Kidney (tissue), 14 donors: Measurements from ENCODE around the gene JMJD7. TPM values are rescaled to one million over a fixed set of nuclear protein-coding genes. Genes with fewer than 3 reads are reported as not detected.

ENCODE experiments used
- DNase-seq, 5 donors: peaks; one replicate each; pipeline ENCODE4 v3.0.0-alpha.2; 2013 to 2020
- FAIRE-seq: peaks from 2 replicates; lab custom pipeline; 2012; peaks lifted over from hg19 to GRCh38; lab: Jason Lieb, UNC
- H3K27ac ChIP-seq, 2 donors: one replicate each; pipeline ENCODE4 v1.7.0; 2013; ENCODE audit warnings: low read depth in 2 of 2, low read length in 2 of 2, inconsistent platforms in 1 of 2
- H3K27me3 ChIP-seq: one replicate; pipeline ENCODE4 v1.7.1; 2013; ENCODE audit warnings: low read length, inconsistent platforms; ENCODE audit not compliant: control insufficient read depth, insufficient read depth
- H3K36me3 ChIP-seq, 3 donors: one replicate each; pipeline versions ENCODE4 v1.7.0 to v1.7.1; 2013; ENCODE audit warnings: low read length in 3 of 3, control low read depth in 1 of 3, inconsistent platforms in 1 of 3; ENCODE audit not compliant: insufficient read depth in 3 of 3, control insufficient read depth in 2 of 3
- H3K4me1 ChIP-seq, 3 donors: one replicate each; pipeline versions ENCODE4 v1.7.0 to v1.7.1; 2013; ENCODE audit warnings: low read length in 3 of 3, inconsistent platforms in 1 of 3, low read depth in 1 of 3; ENCODE audit not compliant: control insufficient read depth in 2 of 3, insufficient read depth in 2 of 3
- H3K4me3 ChIP-seq, 3 donors: one replicate each; pipeline versions ENCODE4 v1.7.0 to v1.8.1; 2013; ENCODE audit warnings: low read length in 3 of 3, control low read depth in 1 of 3, inconsistent platforms in 1 of 3
- H3K9ac ChIP-seq, 3 donors: one replicate each; pipeline versions ENCODE4 v1.7.0 to v1.7.1; 2013; ENCODE audit warnings: low read length in 3 of 3, control low read depth in 1 of 3, inconsistent platforms in 1 of 3
- H3K9me3 ChIP-seq, 3 donors: one replicate each; pipeline versions ENCODE4 v1.7.0 to v1.7.1; 2013; ENCODE audit warnings: low read length in 3 of 3, control low read depth in 1 of 3, inconsistent platforms in 1 of 3; ENCODE audit not compliant: control insufficient read depth in 2 of 3, insufficient read depth in 1 of 3
- CTCF ChIP-seq: IDR thresholded peaks from 3 replicates; pipeline ENCODE4 v1.5.1; 2012; ENCODE audit warnings: mild to moderate bottlenecking, moderate library complexity, borderline replicate concordance; ENCODE audit not compliant: insufficient read depth; ENCODE audit errors: extremely low read depth
- intact Hi-C: fragments of 100-400 bp; cut with DNase I; formaldehyde crosslinking; loops from one replicate; pipeline ENCODE4 v1.11.1; 2022
- polyA plus RNA-seq: library from polyadenylated mRNA; stranded (reverse); fragments of 350-450 nt; fragmentation: Illumina TruSeq; extraction: RNeasy Lipid Tissue Mini Kit (QIAGEN cat#74804); gene quantifications from one replicate; pipeline ENCODE4 v1.2.3, GENCODE V29; 2014; ENCODE audit warnings: low read depth, low replicate concordance; ENCODE audit not compliant: insufficient read depth
- total RNA-seq: library from RNA; stranded (reverse); fragmentation: NEBNext Ultra II Directional; extraction: Animal tissue kit (Norgen Biotek cat#: 25700); gene quantifications from one replicate; pipeline ENCODE4 v1.2.1, GENCODE V29; 2021
- donor health status: control.
- donor health status: control.
- donor health status: control.
- donor health status: control.
- donor health status: control.
- donor health status: DM: yes; HTN: yes; CAD: no.
- donor health status: Normal renal cell carcinoma (clear cell type).

The JMJD7 gene
- total and polyA plus RNA-seq, 2 donors from 2014 or later = 16.2 to 17.6 TPM

- intact Hi-C loops = loop anchor here (5.0 kb wide), 1 partner anchor 42 kb away; the partner anchor contains the start of gene MAPKBP1
Observed at GRCh38 chr15:41814534-41814933, 13.4 kb upstream of the JMJD7 start.

GRCh38 chr15:41816788-41817187 lies 11.1 kb upstream of the JMJD7 start:
- DNase-seq (no peak), FAIRE-seq (no peak)
- no peak for TF ChIP-seq CTCF

More at GRCh38 chr15:41814534-41814933, 13.4 kb upstream of the JMJD7 start:
- Histone ChIP-seq H3K4me3 (no peak overlapping the region), H3K27ac (no peak overlapping the region), H3K9ac (no peak overlapping the region), H3K27me3 (no peaks in the 10 kb centered on the region), H3K9me3 (no peaks in the 10 kb centered on the region), H3K36me3 (peaks cover 2 to 26% (median 24%) of the 10 kb centered on the region in 3 donors), H3K4me1 (no peaks in the 10 kb centered on the region)
- FAIRE-seq (no peak), DNase-seq (no peak)
- no peak for TF ChIP-seq CTCF

GRCh38 chr15:41817327-41817726 lies 10.6 kb upstream of the JMJD7 start:
- no peak overlapping the region for H3K9ac ChIP-seq
- TF ChIP-seq CTCF = no peak
- FAIRE-seq = no peak
- H3K27me3 ChIP-seq = no peaks in the 10 kb centered on the region
- H3K27ac ChIP-seq = no peak overlapping the region
- intact Hi-C loops = no loop called here
- peaks cover 0 to 4% (median 0%) of the 10 kb centered on the region in 3 donors for H3K4me1 ChIP-seq
- no peak overlapping the region for H3K4me3 ChIP-seq
- DNase-seq = no peak
- peaks cover 2 to 28% (median 26%) of the 10 kb centered on the region in 3 donors for H3K36me3 ChIP-seq
- H3K9me3 ChIP-seq = no peaks in the 10 kb centered on the region

More at GRCh38 chr15:41816788-41817187, 11.1 kb upstream of the JMJD7 start:
- Histone ChIP-seq H3K4me1 (peaks cover 0 to 4% (median 0%) of the 10 kb centered on the region in 3 donors), H3K36me3 (peaks cover 2 to 28% (median 26%) of the 10 kb centered on the region in 3 donors), H3K9me3 (no peaks in the 10 kb centered on the region), H3K9ac (no peak overlapping the region), H3K4me3 (no peak overlapping the region), H3K27ac (no peak overlapping the region), H3K27me3 (no peaks in the 10 kb centered on the region)
- intact Hi-C loops = no loop called here

- intact Hi-C loops = no loop called here
- Histone ChIP-seq H3K27me3 (no peaks in the 10 kb centered on the region), H3K4me1 (peaks cover 0 to 4% (median 0%) of the 10 kb centered on the region in 3 donors), H3K4me3 (no peak overlapping the region), H3K9me3 (no peaks in the 10 kb centered on the region), H3K36me3 (peaks cover 2 to 30% (median 28%) of the 10 kb centered on the region in 3 donors), H3K9ac (no peak overlapping the region), H3K27ac (no peak overlapping the region)
- no peak for FAIRE-seq
- TF ChIP-seq CTCF = no peak
- no peak for DNase-seq
Observed at GRCh38 chr15:41817781-41818180, 10.1 kb upstream of the JMJD7 start.
